DND-41 (cell line): ENCODE data around the gene VSIG10.

Experiments used
- ATAC-seq: fragments of 200-7000 bp; cut with Tn5 transposase; 3 replicates; pipeline ENCODE4 v1.9.1; 2021; ENCODE audit warnings: low read depth; ENCODE audit not compliant: insufficient read depth
- DNase-seq: peaks from one replicate; pipeline ENCODE4 v3.0.0-alpha.2; 2020
- H2AFZ ChIP-seq: 2 replicates; pipeline ENCODE4 v1.6.0; 2012; ENCODE audit warnings: low read depth, low read length
- H3K27ac ChIP-seq: 2 replicates; pipeline ENCODE4 v1.5.1; 2012; ENCODE audit warnings: low read length, inconsistent platforms
- H3K27me3 ChIP-seq: fragments of 200-600 bp; sonication (generic); 2 replicates; pipeline ENCODE4 v1.6.0; 2012; ENCODE audit warnings: low read length, mild to moderate bottlenecking, inconsistent platforms; ENCODE audit not compliant: insufficient read depth, poor library complexity
- H3K36me3 ChIP-seq: 2 replicates; pipeline ENCODE4 v1.5.1; 2012; ENCODE audit warnings: low read length, inconsistent platforms; ENCODE audit not compliant: insufficient read depth
- H3K4me1 ChIP-seq: 2 replicates; pipeline ENCODE4 v1.5.1; 2012; ENCODE audit warnings: mild to moderate bottlenecking, low read length; ENCODE audit not compliant: insufficient read depth
- H3K4me2 ChIP-seq: 2 replicates; pipeline ENCODE4 v1.6.0; 2012; ENCODE audit warnings: mild to moderate bottlenecking, moderate library complexity, low read length, inconsistent platforms; ENCODE audit not compliant: insufficient read depth
- H3K4me3 ChIP-seq, 2 experiments: fragments of 200-600 bp in 1 of 2; shearing (Covaris generic) in 1 of 2; 2 replicates each; pipeline ENCODE4 v1.5.1; 2012 to 2016; ENCODE audit warnings: inconsistent platforms in 2 of 2, low read length in 2 of 2, mild to moderate bottlenecking in 2 of 2, low read depth in 1 of 2, moderate library complexity in 1 of 2
- H3K79me2 ChIP-seq: 2 replicates; pipeline ENCODE4 v1.6.0; 2012; ENCODE audit warnings: low read length, inconsistent platforms; ENCODE audit not compliant: insufficient read depth
- H3K9ac ChIP-seq: 2 replicates; pipeline ENCODE4 v1.6.0; 2012; ENCODE audit warnings: low read depth, mild to moderate bottlenecking, inconsistent platforms, low read length, moderate library complexity
- H3K9me3 ChIP-seq: 2 replicates; pipeline ENCODE4 v1.5.1; 2012; ENCODE audit warnings: low read length, moderate library complexity, mild to moderate bottlenecking, inconsistent platforms; ENCODE audit not compliant: insufficient read depth, severe bottlenecking
- H4K20me1 ChIP-seq: 2 replicates; pipeline ENCODE4 v1.6.0; 2012; ENCODE audit warnings: low read length; ENCODE audit not compliant: insufficient read depth
- CTCF ChIP-seq: IDR thresholded peaks from 2 replicates; pipeline ENCODE4 v1.5.1; 2012; ENCODE audit warnings: borderline replicate concordance, low read length, moderate library complexity, mild to moderate bottlenecking; ENCODE audit not compliant: poor library complexity, severe bottlenecking; ENCODE audit errors: extremely low read depth
- EZH2 ChIP-seq: IDR thresholded peaks from 3 replicates; pipeline ENCODE4 v1.6.1; 2012; ENCODE audit warnings: borderline replicate concordance, low read depth, mild to moderate bottlenecking, moderate library complexity, low read length, inconsistent platforms; ENCODE audit not compliant: severe bottlenecking

Gene VSIG10

GRCh38 chr12:118148287-118148686 lies 44.5 kb upstream of the VSIG10 start:
- no peak for DNase-seq
- no peak for TF ChIP-seq EZH2
- no peak for TF ChIP-seq CTCF
- no peak overlapping the region for H3K4me3 ChIP-seq
- no peak overlapping the region for H3K4me2 ChIP-seq
- no peaks in the 10 kb centered on the region for H3K27me3 ChIP-seq
- no peak overlapping the region for H3K9ac ChIP-seq
- H4K20me1 ChIP-seq, result 0 out of 2 replicates have a peak, but pooled peaks cover 3% of the 10 kb centered on the region
- ATAC-seq, result no peak; the same call in 2 of the 3 replicates
- no peak overlapping the region for H2AFZ ChIP-seq
- peaks cover 62% of the 10 kb centered on the region for H3K36me3 ChIP-seq
- H3K9me3 ChIP-seq, result no peaks in the 10 kb centered on the region
- H3K27ac ChIP-seq, result no peak overlapping the region
- H3K79me2 ChIP-seq, result no peaks in the 10 kb centered on the region
- no peaks in the 10 kb centered on the region for H3K4me1 ChIP-seq

- H3K27ac ChIP-seq, result no peak overlapping the region
- TF ChIP-seq EZH2 (no peak), CTCF (no peak)
- no peak for DNase-seq
- no peak overlapping the region for H3K4me2 ChIP-seq
- H2AFZ ChIP-seq, result no peak overlapping the region
- 0 out of 2 replicates have a peak, but pooled peaks cover 7% of the 10 kb centered on the region for H4K20me1 ChIP-seq
- H3K9ac ChIP-seq, result no peak overlapping the region
- H3K27me3 ChIP-seq, result no peaks in the 10 kb centered on the region
- H3K9me3 ChIP-seq, result no peaks in the 10 kb centered on the region
- no peak for ATAC-seq
- H3K36me3 ChIP-seq, result peaks cover 66% of the 10 kb centered on the region
- H3K4me3 ChIP-seq, result no peak overlapping the region
- H3K79me2 ChIP-seq, result 0 out of 2 replicates have a peak, but pooled peaks cover 2% of the 10 kb centered on the region
- H3K4me1 ChIP-seq, result no peaks in the 10 kb centered on the region
These were observed 42.0 kb upstream of the VSIG10 start for GRCh38 chr12:118145798-118146156.

DNA sequence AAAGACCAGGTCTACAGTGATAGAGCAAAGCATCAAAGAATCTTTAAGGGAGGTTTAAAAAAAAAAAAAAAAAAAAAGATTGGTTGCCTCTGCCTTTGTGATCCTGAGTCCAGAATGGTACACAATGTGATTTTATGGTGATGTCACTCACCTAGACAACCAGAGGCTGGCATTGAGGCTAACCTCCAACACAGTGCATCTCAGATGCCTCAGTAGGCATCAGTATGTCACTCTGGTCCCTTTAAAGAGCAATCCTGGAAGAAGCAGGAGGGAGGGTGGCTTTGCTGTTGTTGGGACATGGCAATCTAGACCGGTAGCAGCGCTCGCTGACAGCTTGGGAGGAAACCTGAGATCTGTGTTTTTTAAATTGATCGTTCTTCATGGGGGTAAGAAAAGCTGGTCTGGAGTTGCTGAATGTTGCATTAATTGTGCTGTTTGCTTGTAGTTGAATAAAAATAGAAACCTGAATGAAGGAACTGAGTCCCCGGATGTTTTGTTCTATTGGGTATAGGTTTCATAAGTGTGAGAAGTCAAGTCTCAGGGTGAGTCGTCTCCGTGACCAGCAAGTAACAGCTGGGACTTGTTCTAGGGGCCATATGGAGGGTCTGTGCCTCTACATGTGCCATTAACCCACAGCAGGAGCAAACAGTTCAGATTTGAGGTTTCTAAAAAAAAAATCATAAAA lies 41.4 kb upstream of the VSIG10 start:
- 0 out of 2 replicates have a peak, but pooled peaks cover 7% of the 10 kb centered on the region for H4K20me1 ChIP-seq
- H3K27ac ChIP-seq, result no peak overlapping the region
- peaks cover 71% of the 10 kb centered on the region for H3K36me3 ChIP-seq
- TF ChIP-seq CTCF, result no peak
- no peak for TF ChIP-seq EZH2
- no peak overlapping the region for H2AFZ ChIP-seq
- DNase-seq, result no peak
- H3K27me3 ChIP-seq, result no peaks in the 10 kb centered on the region
- no peak overlapping the region for H3K9ac ChIP-seq
- no peak overlapping the region for H3K4me2 ChIP-seq
- no peaks in the 10 kb centered on the region for H3K4me1 ChIP-seq
- no peak for ATAC-seq
- H3K79me2 ChIP-seq, result 0 out of 2 replicates have a peak, but pooled peaks cover 2% of the 10 kb centered on the region
- H3K4me3 ChIP-seq, result no peak overlapping the region
- no peaks in the 10 kb centered on the region for H3K9me3 ChIP-seq

- H3K4me1 ChIP-seq, result no peaks in the 10 kb centered on the region
- TF ChIP-seq CTCF, result no peak
- no peak for TF ChIP-seq EZH2
- H3K27me3 ChIP-seq, result no peaks in the 10 kb centered on the region
- no peak overlapping the region for H3K27ac ChIP-seq
- H3K79me2 ChIP-seq, result 0 out of 2 replicates have a peak, but pooled peaks cover 2% of the 10 kb centered on the region
- H3K9ac ChIP-seq, result no peak overlapping the region
- DNase-seq (no peak), ATAC-seq (no peak)
- H3K9me3 ChIP-seq, result no peaks in the 10 kb centered on the region
- no peak overlapping the region for H2AFZ ChIP-seq
- peaks cover 75% of the 10 kb centered on the region for H3K36me3 ChIP-seq
- no peak overlapping the region for H3K4me2 ChIP-seq
- no peak overlapping the region for H3K4me3 ChIP-seq
- peaks cover 7% of the 10 kb centered on the region; the same call in 1 of the 2 replicates for H4K20me1 ChIP-seq
These were observed 40.7 kb upstream of the VSIG10 start for GRCh38 chr12:118144499-118144898.
